HG02763 (cell line): ENCODE measurements around the gene KIF4B.
"Not testable (repeated sequence)": the region's sequence is repeated elsewhere in the genome, so short reads cannot be mapped to it uniquely, and the experiment has no call there.

Source experiments
- ATAC-seq: cut with Tn5 transposase; IDR thresholded peaks from one replicate; pipeline ENCODE4 v1.9.1; 2021; ENCODE audit warnings: mild to moderate bottlenecking, moderate library complexity; ENCODE audit not compliant: unreplicated experiment

KIF4B gene

DNA sequence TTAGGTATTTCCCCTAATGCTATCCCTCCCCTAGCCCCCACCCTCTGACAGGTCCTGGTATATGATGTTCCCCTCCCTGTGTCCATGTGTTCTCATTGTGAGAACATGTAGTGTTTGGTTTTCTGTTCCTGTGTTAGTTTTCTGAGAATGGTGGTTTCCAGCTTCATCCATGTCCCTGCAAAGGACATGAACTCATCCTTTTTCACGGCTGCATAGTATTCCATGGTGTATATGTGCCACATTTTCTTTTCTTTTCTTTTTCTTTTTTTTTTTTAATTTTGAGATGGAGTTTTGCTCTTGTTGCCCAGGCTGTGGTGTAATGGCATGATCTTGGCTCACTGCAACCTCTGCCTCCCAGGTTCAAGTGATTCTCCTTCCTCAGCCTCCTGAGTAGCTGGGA lies 7.3 kb upstream of the KIF4B start:
- ATAC-seq = not testable (repeated sequence)

DNA sequence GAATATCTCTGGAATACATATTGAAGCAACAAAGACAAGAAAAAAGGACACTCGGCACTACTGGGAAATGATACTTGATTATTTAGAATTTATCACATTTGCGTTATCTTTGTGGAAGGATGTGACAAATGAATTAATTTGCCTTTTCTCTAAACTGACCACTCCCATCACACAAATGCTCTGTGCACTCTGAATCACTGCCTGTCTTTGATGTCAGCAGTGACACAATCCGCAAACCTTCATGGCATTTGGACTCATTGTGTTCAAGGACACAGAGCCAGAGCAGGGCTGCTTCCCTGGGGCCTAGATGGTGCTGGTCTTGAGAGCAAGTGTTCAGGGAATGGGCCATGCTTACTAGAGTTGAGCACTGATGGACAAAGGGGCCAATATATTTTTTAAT lies 4.9 kb upstream of the KIF4B start:
- ATAC-seq = no peak

DNA sequence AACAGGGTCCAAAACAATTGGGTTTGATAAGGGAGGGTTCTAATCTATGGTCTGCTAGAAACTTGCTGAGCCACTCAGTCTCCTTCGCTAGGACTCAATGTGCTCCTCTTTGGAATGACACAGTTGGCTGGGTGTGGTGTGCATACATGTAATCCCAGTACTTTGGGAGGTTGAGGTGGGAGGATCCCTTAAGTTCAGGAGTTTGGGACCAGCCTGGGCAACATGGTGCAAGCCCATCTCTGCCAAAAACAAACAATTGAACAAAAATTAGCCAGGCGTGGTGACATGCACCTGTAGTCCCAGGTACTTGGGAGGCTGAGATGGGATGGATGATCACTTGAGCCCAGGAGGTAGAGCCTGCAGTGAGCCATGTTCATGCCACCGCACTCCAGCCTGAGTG lies 2.7 kb upstream of the KIF4B start:
- ATAC-seq = no peak

DNA sequence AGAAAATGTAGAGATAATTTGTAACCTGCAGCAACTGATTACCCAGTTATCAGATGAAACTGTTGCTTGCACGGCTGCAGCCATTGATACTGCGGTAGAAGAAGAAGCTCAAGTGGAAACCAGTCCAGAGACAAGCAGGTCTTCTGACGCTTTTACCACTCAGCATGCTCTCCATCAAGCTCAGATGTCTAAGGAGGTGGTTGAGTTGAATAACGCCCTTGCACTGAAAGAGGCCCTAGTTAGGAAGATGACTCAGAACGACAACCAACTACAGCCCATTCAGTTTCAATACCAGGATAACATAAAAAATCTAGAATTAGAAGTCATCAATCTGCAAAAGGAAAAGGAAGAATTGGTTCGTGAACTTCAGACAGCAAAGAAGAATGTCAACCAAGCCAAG lies 1.7 kb downstream of the KIF4B start:
- no peak for ATAC-seq

DNA sequence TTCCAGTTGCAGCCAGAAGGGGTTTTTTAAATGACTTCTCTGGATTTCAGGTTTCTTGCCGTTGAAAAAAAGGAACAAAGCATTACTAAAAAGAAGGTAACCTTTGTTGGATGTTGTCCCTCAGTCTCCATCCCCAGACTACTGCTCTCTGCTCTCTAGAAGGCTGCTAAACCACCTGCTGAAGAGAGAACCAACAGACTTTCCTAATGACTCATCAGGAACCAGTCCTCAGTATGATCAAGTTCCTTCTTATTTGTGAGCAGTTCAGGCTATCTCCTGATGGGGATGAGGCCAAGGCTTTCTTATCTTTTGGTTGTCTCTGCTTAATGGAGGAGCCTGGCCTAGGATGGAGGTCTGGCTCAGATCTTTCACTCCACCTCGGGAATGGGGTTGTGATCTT lies 4.1 kb downstream of the KIF4B start:
- ATAC-seq = peak; percentile 92

DNA sequence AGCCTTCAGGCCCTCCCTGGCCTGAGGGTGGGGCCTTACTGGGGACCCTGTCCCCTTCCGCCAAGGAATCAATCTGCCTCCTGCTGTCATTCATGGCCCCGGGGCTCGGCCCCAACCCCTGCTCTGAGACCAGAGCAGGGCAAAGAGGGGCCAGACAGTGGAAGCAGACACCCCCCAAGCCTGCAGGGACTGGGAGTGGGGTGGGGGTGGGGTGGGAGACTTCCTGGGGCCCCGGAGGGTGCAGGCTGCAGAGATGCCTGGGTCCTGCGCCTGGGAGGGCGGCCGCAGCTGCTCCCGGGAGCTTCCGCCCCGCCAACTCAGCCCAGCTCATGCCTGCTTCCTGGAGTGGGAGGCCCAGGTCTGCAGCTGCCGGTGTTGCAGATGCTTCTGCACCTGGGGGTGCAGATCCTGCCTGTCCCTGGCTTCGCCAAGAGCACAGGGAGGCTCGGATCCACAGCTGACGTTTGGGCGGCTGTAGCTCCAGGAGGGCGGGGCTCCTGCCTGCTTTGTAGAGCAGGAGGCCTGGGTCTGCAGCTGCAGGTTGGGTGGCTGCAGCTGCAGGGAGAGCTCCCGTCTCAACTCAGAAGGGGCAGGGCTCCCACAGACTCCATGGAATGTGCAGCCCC lies 6.2 kb downstream of the KIF4B start:
- ATAC-seq = no peak

DNA sequence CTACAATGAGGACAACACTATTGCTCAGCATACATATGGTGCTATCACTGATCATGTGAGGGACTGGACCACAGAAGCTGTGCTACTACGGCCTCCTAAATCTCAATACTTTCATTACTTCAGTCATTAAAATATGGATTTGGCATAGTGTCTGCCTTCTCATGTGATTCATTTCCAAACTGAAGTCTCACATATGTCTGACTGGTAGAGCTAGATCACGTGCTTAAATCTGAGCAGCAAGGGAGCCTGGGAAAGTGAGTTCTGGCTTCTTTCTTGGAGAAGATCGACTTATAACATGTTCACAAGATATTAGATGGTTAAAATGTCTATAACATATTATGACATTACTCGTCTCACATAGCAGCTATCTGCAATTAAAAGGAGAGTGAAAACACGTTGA lies 8.3 kb downstream of the KIF4B start:
- ATAC-seq = no peak

DNA sequence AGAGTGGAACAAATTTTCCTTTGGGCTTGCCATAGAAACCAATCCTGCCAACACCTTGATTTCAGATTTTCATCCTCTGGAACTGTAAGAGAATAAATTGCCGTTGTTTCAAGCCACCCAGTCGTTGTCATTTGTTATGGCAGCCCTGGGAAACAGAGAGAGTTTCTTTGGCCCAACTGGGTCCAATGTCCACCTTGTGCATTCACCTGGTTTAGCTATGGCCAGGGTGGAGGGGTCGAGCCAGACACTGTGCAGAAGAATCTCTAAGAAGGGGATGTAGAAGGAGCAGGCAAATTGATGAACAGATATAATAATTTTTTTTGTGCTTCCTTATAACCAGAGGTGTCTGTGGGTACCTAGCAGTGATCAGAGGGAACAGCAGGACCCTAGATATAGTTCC lies 9.8 kb downstream of the KIF4B start:
- ATAC-seq = no peak

DNA sequence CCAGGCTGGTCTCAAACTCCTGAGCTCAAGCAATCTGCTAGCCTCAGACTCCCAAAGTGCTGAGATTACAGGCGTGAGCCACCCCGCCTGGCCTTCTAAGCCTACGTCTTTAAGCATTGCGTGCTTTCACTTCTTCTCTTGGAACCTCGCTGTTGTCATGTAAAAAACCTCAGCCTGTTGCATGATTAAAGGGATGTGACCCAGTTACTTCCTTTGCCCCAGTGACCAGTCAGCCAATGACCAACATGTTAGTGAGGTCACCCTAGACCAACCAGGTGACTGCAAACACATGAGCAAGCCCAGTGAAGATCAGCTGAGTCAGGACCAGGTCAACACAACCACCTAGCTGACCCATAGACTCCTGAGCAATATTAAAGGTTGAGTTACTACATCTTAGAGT lies 10.5 kb downstream of the KIF4B start:
- ATAC-seq = no peak

DNA sequence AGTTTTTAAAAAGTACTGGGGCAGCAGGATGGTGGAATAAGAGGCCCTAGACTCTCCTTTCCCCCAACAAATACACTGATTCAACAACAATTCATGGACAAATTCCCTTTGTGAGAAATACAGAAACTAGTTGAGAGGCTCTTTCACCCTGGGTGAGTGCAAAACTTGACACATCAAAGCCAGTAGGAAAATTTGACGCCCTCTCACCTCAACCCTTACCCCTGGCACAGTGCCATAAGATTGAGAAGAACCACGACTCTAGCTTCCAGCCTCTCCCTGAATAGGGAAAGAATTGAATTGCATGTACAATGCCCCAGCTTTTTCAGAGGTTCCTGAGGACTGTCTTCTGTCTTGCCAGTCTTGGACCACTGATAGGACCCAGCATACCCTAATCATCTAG lies 12.3 kb downstream of the KIF4B start:
- no peak for ATAC-seq

DNA sequence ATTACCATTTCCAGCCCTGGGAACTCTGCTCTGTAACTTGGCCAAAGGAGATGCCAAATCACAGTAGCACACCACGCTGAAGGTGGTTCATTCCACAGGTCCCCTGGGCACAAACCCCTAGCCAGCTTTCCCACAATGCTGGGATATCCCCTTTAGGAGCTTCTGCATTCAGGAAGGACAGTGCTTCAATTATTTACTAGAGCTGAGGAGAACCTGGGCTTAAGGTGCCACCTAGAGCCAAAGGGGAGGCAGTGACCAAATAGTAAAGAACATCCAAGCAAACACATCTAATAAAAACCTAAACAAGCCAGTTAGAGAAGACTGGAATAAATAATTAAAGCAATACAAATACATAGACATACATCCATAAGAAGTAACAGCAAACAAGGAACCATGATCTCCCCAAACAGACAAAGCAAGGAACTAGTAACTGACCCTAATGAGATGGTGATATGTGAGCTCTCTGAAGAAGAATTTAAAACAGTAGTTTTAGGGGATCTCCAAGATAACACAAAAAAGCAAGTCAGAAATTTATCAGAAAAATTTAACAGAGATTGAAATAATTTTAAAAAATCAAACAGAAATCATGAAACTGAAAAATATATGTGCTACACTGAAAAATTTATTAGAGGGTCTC lies 14.6 kb downstream of the KIF4B start:
- ATAC-seq = no peak

DNA sequence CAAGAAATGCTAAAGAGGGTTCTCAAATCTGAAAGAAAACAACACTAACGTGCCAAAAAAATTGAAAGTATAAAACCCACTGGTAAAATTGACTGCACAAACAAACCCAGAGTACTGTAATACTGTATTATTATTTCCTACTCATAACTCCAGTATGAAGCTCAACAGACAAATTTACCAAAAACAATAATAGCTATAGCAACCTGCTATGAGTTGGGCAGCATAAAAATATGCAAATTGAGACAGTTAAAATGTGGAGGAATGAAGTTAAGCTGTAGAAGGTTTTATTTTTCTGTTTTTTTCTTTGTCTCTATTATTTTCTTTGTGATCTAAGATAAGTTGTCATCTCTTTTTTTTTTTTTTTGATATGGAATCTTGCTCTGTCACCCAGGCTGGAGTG lies 15.7 kb downstream of the KIF4B start:
- no peak for ATAC-seq

DNA sequence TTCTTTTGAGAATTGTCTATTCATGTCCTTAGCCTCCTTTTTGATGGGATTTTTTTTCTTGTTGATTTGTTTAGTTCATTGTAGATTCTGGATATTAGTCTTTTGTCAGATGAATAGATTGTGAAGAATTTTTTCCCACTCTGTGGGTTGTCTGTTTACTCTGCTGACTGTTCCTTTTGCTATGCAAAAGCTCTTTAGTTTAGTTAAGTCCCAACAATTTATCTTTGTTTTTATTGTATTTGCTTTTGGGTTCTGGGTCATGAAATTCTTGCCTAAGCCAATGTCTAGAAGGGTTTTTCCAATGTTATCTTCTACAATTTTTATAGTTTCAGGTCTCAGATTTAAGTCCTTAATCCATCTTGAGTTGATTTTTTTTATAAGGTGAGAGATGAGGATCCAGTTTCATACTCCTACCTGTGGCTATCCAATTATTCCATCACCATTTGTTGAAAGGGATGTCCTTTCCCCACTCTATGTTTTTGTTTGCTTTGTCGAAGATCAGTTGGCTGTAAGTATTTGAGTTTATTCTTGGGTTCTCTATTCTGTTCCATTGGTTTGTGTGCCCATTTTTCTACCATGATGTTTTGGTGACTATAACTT lies 20.7 kb downstream of the KIF4B start:
- ATAC-seq = not testable (repeated sequence)

DNA sequence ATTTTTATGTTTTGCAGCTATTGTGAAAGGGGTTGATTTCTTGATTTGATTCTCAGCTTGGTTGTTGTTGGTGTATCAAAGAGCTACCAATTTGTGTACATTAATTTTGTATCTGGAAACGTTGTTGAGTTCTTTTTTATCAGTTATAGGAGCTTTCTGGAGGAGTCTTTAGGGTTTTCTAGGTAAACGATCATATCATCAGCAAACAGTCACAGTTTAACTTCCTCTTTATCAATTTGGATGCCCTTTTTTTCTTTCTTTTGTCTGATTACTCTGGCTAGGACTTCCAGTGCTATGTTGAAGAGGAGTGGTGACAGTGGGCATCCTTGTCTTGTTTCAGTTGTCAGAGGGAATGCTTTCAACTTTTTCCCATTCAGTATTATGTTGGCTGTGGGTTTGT lies 21.5 kb downstream of the KIF4B start:
- ATAC-seq = not testable (repeated sequence)

DNA sequence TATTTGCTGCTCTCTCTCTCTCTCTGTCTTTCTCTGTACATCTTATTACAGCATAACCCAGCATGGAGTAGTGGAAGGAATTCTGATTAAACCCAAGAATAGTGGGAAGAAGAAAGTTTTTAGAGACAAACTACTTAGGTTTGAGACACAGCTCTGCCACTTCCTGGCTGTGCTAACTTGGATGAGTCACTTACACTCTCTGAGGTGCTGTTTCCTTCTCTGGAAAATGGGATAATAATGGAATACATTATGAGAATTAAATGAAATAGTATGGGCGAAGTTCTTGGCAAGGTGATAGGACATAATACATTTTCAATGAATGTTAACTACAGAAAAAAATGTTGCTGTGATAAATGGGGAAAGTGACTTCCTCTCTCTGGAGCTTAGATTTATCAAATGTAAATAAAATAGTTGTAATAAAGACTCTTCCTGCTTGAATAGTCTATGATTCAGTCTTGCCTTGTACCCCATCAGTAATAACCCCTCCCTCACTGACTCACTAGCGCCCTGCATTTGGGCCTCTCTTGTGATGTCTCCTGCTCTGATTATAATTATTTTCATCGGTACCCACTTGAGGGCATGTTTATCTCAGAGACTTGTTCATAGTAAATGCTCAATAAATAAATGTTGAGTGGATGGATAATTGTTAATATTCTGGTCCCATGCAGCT lies 27.6 kb downstream of the KIF4B start:
- ATAC-seq = no peak

DNA sequence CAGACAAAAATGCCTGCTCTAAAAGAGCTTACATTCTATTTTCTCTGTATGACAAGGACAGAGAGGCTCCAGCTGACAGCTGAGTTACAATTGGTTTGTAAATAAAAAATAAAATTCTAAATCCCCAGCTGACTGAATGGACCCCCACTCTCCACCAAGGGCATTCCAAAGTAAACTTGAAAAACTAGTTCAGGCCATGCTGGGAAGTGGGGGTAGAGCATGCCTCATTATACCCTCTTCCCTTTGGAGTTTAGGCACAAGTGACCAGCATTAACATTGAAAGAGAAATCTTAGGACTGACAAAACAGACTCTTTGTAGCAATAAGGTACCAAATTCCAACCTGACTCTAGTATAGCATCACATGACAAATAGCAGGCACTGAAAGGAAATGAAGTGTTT lies 31.0 kb downstream of the KIF4B start:
- ATAC-seq = no peak

DNA sequence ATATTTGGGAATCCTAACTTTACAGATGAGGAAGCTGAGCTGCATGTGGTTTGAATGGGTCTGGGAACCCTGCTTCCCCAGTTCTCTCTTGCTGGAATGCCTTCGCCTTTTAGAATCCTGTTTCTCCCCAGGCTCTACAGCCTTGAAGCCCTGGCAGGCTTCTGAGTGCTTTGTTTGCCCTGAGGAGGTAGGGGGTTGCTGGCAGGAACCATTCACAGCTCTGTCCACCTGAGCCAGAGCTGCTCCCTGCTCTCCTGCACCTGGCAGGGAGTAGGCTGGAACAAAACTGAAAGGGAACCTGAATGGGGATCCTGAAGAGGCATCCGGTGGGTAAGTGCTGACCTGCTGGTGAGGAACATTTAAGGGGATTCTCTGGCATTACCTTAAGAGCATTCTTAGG lies 33.0 kb downstream of the KIF4B start:
- ATAC-seq = no peak

DNA sequence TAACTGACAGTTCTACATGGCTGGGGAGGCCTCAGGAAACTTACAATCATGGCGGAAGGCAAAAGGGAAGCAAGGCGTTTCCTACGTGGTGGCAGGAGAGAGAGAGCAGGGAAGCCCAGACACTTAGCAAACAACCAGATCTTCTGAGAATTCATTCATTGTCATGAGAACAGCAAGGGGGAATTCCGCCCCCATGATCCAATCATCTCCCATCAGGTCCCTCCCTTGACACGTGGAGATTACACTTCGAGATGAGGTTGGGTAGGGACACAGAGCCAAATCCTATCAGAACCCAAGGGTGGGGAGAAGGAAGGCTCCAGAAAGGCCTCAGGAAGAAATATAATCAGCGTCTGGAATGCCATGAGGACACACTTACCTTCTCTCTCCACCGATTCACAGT lies 34.3 kb downstream of the KIF4B start:
- no peak for ATAC-seq

DNA sequence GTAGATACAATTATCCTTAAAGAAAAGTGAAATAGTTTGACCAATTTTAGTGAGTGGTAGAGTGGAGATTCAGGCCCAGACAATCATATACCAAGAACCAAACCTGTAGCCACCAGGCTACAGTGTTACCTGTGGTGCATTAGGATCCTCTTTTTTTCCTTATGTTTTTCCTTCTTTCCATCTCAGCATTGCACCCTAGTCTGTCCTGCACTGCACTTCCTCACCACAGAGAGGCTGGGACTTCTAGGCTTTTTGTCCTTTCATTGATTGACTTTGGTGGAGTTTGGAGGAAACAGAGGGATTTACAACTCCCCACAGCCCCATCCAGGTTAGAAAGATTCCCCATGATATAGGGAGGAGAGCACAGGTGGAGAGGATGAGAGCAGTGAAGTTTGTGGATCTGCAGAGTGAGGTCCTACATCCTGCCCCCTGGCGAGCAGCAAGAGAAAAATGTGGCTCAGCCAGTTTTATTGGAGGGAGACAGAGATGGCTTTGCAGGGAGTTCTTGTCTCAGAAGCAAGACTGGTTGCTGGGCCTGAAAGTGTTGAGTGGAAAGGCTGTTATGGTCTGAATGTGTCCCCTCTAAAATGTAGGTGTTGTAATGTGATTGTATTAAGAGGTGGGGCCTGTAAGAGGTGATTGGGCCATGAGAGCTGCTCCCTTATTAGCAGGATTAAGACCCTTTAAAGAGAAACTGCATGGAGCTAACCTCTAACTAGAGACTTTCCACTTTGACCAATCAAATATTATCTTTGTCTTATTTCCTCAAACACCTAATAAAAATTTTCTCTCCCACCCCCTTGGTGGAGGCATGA lies 36.2 kb downstream of the KIF4B start:
- ATAC-seq = no peak

DNA sequence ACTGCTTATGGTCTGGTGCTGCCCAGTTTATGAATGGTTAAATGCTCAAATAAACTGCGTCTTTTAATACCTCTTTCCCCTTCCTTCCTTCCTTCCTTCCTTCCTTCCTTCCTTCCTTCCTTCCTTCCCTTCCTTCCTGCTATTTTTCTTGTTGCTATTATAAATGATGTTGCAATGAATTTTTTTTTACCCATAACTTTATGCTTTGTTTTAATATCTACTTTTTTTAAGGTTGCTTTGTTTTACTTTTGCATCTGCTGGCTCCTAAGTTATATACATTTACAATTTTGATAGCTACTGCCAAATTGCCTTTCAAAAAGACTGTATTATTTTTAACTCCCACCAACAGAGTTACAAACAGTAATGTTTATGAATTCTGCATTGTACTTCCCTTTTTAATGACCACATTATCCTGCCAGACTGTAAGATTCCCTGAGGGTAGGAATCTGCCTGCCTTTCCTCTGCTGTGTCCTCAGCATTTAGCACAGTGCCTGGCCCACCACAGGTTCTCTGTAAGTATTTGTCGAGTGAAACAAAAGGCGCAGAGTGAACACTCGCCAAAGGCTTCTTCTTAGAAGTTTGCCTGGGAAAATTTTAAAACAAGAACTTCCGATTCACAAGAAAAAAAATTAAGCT lies 36.9 kb downstream of the KIF4B start:
- no peak for ATAC-seq

DNA sequence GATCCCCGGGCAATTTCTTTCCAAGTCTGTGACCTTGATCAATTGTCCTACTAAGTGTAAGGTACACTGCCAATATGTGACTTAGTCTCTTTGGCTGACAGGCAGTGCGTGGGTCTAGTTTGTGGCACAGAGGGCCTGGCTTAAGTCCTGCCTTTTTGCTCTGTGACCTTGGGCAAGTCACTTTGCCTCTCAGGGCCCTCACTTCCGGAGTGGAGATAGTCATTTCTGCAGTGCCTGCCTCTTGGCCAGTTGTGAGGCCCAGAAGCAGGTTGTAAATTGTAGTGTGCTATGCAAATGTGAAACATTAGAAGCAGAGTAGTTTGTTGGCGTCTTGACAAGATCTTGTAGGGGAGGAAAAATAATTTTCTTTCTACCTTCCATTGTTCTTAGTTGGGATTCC lies 39.0 kb downstream of the KIF4B start:
- ATAC-seq = no peak
